ENCODE measurements around the gene TLN1.

TLN1 gene

DNA sequence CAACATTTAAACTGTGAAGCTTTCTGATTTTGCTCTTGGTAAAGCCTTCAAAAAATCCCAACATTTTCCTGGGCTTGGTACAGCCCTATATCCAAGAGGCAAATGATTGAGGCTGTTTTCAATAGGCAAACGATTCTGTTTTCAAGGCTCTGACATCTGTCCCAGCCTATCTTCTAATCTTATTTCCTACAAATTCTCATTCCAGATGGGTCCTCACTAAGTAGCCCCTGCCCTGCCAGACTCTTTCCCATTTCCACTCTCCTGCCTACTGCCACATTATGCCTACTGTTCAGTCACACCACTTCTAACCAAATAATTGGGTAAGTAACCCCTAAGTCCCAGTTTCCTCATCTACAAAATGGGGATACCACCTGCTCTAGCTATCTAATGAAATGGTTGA is 13.6 kb upstream of the TLN1 start:
- TF ChIP-seq CTCF (IDR thresholded peaks at IDR 0.05; ENCODE audit: control extremely low read depth, extremely low read depth, low read depth, missing control alignments) = no peak
- ChIA-PET CTCF (interaction anchor here (1.7 to 13.3 kb wide), 4 partner anchors 9 to 142 kb away, joined by 3 to 134 read pairs (median 76); partner anchors contain the start of genes CREB3 and TLN1), POLR2A (interaction anchor here (0.8 to 1.1 kb wide), 2 partner anchors 15 to 18 kb away, joined by 3 to 4 read pairs; no protein-coding TSS in a partner anchor)
- DNase-seq (ENCODE audit: extremely low spot score) = no peak

DNA sequence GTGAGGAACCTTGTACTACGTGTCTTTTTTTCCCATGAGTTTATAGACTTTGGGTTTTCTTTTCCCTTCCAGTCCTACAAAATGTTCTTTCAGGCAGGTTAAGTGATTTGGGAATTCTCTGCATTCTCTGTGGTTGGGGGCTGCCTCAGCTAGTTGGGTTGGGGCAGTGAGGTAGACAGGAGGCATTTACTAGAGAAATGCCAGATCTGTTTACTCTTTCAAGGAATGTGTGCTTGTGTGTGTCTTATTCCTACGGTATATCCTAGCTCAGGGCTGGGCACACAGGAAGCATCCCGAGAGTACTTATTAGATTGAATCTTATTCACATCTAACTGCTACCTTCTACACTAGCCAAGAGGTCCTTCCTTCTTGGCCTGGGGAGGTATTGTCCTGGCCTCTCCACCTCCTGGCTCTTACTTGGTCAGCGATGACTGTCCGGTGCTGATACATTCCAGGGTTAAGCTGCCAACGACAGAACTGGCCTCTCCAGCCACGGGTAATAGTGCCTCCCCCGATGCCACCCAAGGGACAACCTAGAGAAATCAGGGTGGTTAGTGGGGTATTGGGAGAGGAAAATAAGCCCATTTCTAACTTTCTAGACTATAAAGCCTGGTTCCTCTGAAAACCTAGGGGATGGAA is 12.0 kb upstream of the TLN1 start:
- POLR2A ChIA-PET = no interaction called here
- CTCF ChIA-PET = interaction anchor here (1.2 to 13.3 kb wide), 6 partner anchors 7 to 139 kb away, joined by 3 to 134 read pairs (median 14); partner anchors contain the start of genes CREB3 and TLN1
- TF ChIP-seq CTCF (IDR thresholded peaks at IDR 0.05; ENCODE audit: control extremely low read depth, extremely low read depth, low read depth, missing control alignments) = no peak
- DNase-seq (ENCODE audit: extremely low spot score) = no peak

DNA sequence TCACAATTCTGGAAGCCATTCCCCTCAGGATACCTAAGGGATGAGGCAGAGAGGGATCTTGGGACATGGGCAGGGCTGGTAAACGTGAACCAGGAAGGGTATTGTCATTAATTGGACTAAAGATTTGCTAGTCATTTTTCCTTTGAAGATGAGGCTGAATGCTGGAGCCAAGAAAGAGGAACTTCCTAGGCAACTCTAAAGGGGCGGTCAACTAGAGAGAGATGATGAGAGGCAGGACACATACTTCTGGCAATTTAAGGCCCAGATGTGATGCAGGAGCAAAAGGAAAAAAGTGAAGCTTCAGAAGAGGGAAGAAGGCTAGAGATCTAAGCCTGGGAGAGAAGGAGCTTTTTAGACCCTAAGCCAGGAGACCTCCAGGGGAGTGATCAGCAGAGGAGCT is 11.5 kb upstream of the TLN1 start:
- DNase-seq (ENCODE audit: extremely low spot score) = no peak
- POLR2A ChIA-PET = no interaction called here
- CTCF ChIA-PET = interaction anchor here (1.0 to 13.3 kb wide), 7 partner anchors 7 to 139 kb away, joined by 3 to 134 read pairs (median 5); partner anchors contain the start of genes CREB3 and TLN1
- TF ChIP-seq CTCF (IDR thresholded peaks at IDR 0.05; ENCODE audit: control extremely low read depth, extremely low read depth, low read depth, missing control alignments) = no peak

GRCh38 chr9:35741740-35742139 is 9.7 kb upstream of the TLN1 start:
- ChIA-PET CTCF (interaction anchor here (1.4 to 13.3 kb wide), 4 partner anchors 13 to 85 kb away, joined by 3 to 134 read pairs (median 6); partner anchors contain the start of genes CREB3 and TLN1), POLR2A (interaction anchor here (0.7 kb wide), 1 partner anchor 9 kb away, joined by 4 read pairs; the partner anchor contains the start of genes CREB3 and TLN1)
- no peak for DNase-seq (ENCODE audit: extremely low spot score)
- no peak for TF ChIP-seq CTCF (IDR thresholded peaks at IDR 0.05; ENCODE audit: control extremely low read depth, extremely low read depth, low read depth, missing control alignments)

GRCh38 chr9:35740243-35740642 is 8.2 kb upstream of the TLN1 start:
- TF ChIP-seq CTCF (IDR thresholded peaks at IDR 0.05; ENCODE audit: control extremely low read depth, extremely low read depth, low read depth, missing control alignments) = no peak
- CTCF ChIA-PET = interaction anchor here (0.7 to 13.3 kb wide), 5 partner anchors 9 to 86 kb away, joined by 3 to 134 read pairs (median 5); partner anchors contain the start of genes CREB3, GBA2, RGP1 and TLN1
- POLR2A ChIA-PET = no interaction called here
- no peak for DNase-seq (ENCODE audit: extremely low spot score)

- no peak for DNase-seq (ENCODE audit: extremely low spot score)
- POLR2A ChIA-PET = interaction anchor here (0.9 to 1.5 kb wide), 3 partner anchors 9 to 13 kb away, joined by 3 to 9 read pairs (median 3); partner anchors contain the start of genes GBA2 and RGP1
- CTCF ChIA-PET = interaction anchor here (0.9 to 13.3 kb wide), 4 partner anchors 7 to 87 kb away, joined by 3 to 134 read pairs (median 69); partner anchors contain the start of genes CREB3, GBA2, RGP1 and TLN1
- TF ChIP-seq CTCF (IDR thresholded peaks at IDR 0.05; ENCODE audit: control extremely low read depth, extremely low read depth, low read depth, missing control alignments) = no peak
Observed at GRCh38 chr9:35738924-35739323, 6.9 kb upstream of the TLN1 start.
